HEK293T (cell line): ENCODE measurements around the gene SIGMAR1.
"Not testable (repeated sequence)": the region's sequence is repeated elsewhere in the genome, so short reads cannot be mapped to it uniquely, and the experiment has no call there.

Experiments
- CTCF ChIA-PET: fragments of 350-600 bp; formaldehyde crosslinking; extraction: SDS; loops from one replicate; lab custom pipeline; 2021; ENCODE audit warnings: antibody characterized with exemption, inconsistent platforms; lab: Yijun Ruan, JAX
- POLR2A ChIA-PET: fragments of 350-600 bp; formaldehyde crosslinking; extraction: SDS; loops from one replicate; lab custom pipeline; 2020; ENCODE audit warnings: antibody characterized with exemption, inconsistent platforms; lab: Yijun Ruan, JAX
- DNase-seq: peaks from one replicate; pipeline ENCODE4 v3.0.0; 2012; ENCODE audit warnings: mixed read lengths; ENCODE audit errors: extremely low spot score
- ARNT ChIP-seq: fragments of 450-650 bp; IDR thresholded peaks from 2 replicates; pipeline ENCODE4 v1.6.1; 2017; ENCODE audit warnings: mild to moderate bottlenecking
- BHLHE40 ChIP-seq: fragments of 450-650 bp; IDR thresholded peaks from 2 replicates; pipeline ENCODE4 v1.6.1; 2016; ENCODE audit warnings: mild to moderate bottlenecking, moderate library complexity, borderline replicate concordance
- CTBP1 ChIP-seq: fragments of 450-650 bp; IDR thresholded peaks from 2 replicates; pipeline ENCODE4 v1.6.1; 2016; ENCODE audit warnings: borderline replicate concordance
- ELF4 ChIP-seq: fragments of 450-650 bp; IDR thresholded peaks from 2 replicates; pipeline ENCODE4 v1.6.1; 2017; ENCODE audit warnings: antibody characterized with exemption
- FOXA1 ChIP-seq: fragments of 450-650 bp; IDR thresholded peaks from 2 replicates; pipeline ENCODE4 v1.6.1; 2016; ENCODE audit warnings: mild to moderate bottlenecking
- FOXK2 ChIP-seq: fragments of 450-650 bp; IDR thresholded peaks from 2 replicates; pipeline ENCODE4 v1.6.1; 2016; ENCODE audit warnings: mild to moderate bottlenecking
- FOXM1 ChIP-seq: fragments of 450-650 bp; IDR thresholded peaks from 2 replicates; pipeline ENCODE4 v1.6.1; 2017; ENCODE audit warnings: mild to moderate bottlenecking, borderline replicate concordance
- HDGF ChIP-seq: fragments of 450-650 bp; IDR thresholded peaks from 2 replicates; pipeline ENCODE4 v1.6.1; 2017; ENCODE audit warnings: antibody characterized with exemption, borderline replicate concordance
- L3MBTL2 ChIP-seq: fragments of 450-650 bp; conservative IDR thresholded peaks from 2 replicates; pipeline ENCODE4 v1.6.1; 2016; ENCODE audit warnings: mild to moderate bottlenecking
- LEF1 ChIP-seq: fragments of 450-650 bp; IDR thresholded peaks from 2 replicates; pipeline ENCODE4 v1.6.1; 2017; ENCODE audit warnings: mild to moderate bottlenecking, borderline replicate concordance
- NFRKB ChIP-seq: fragments of 450-650 bp; IDR thresholded peaks from 2 replicates; pipeline ENCODE4 v1.6.1; 2016; ENCODE audit warnings: mild to moderate bottlenecking, moderate library complexity
- PKNOX1 ChIP-seq: fragments of 450-650 bp; IDR thresholded peaks from 2 replicates; pipeline ENCODE4 v1.6.1; 2016
- SP1 ChIP-seq: fragments of 450-650 bp; IDR thresholded peaks from 2 replicates; pipeline ENCODE4 v1.6.1; 2017
- SUZ12 ChIP-seq: fragments of 450-650 bp; IDR thresholded peaks from 2 replicates; pipeline ENCODE4 v1.6.1; 2016; ENCODE audit warnings: mild to moderate bottlenecking
- TARDBP ChIP-seq: fragments of 450-650 bp; IDR thresholded peaks from 2 replicates; pipeline ENCODE4 v1.6.1; 2016
- ZNF384 ChIP-seq: fragments of 450-650 bp; IDR thresholded peaks from 2 replicates; pipeline ENCODE4 v1.6.1; 2016

Gene SIGMAR1

DNA sequence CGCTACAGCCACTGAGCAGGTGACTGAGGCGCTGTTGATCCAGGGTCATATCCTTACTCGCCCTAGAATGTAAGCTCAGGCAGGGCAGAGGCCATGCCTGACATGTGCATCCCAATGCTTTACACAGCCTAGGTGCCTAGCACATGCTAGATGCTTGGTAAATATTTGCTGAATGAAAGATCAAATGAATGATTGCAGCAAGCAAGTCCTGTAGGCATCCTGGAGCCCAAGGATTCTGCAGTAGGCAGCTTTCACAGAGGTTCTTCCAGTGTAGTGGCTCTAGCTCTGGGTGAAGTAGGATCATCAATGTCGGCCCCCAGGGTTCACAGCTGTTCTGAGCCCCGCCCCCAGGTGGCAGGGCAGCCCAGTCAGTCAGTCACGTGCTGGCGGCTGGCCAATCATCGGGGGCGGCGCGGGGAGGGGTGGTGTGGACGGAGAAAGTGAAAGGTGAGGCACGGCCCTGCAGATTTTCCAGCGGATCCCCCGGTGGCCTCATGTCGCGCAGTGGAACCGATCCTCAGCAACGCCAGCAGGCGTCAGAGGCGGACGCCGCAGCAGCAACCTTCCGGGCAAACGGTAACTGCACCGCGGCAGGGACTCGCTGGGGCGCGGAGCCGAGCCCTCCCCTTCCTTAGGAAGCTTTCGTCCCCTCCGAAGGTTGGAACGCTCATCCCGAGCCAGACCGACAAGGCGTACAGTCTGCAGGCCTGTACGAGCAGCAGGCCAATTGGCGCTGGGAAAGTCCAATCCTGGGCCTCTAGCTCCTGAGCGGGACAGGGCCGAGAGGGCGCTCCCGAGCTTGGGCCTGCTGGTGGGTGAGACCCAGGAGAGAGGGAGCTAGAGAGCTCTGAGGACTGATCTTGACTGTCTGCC, 8.9 kb upstream of the SIGMAR1 start, which contains the start of gene GALT:
Gene GALT, plus strand, starts transcription at position 465 of the 873 bp plus-strand sequence. Its CDS starts 30 bp downstream, at position 495.
- POLR2A ChIA-PET: interaction anchor here (0.6 to 4.7 kb wide), 7 partner anchors 10 to 188 kb away, joined by 3 to 67 read pairs (median 4); partner anchors contain the start of genes CCL27, FAM219A and SIGMAR1
- TF ChIP-seq PKNOX1: peak; percentile 76; the same call in 1 of the 2 replicates
- peak; percentile 70 for TF ChIP-seq L3MBTL2
- no peak for TF ChIP-seq ELF4
- DNase-seq: peak; percentile 95
- CTCF ChIA-PET: interaction anchor here (0.7 to 1.3 kb wide), 3 partner anchors 8 to 21 kb away, joined by 4 to 11 read pairs (median 9); partner anchors contain the start of gene SIGMAR1

GRCh38 chr9:34644766-34645314, 7.3 kb upstream of the SIGMAR1 start:
- POLR2A ChIA-PET: interaction anchor here (4.7 kb wide), 1 partner anchor 9 kb away, joined by 67 read pairs; the partner anchor contains the start of gene SIGMAR1
- CTCF ChIA-PET: interaction anchor here (0.7 to 1.2 kb wide), 2 partner anchors 11 to 16 kb away, joined by 3 to 4 read pairs; no protein-coding TSS in a partner anchor
- no peak for DNase-seq
- TF ChIP-seq TARDBP: no peak
- TF ChIP-seq FOXA1: no peak
- no peak for TF ChIP-seq CTBP1
- no peak for TF ChIP-seq ZNF384
- TF ChIP-seq BHLHE40: no peak
- no peak for TF ChIP-seq LEF1
- no peak for TF ChIP-seq PKNOX1
- no peak for TF ChIP-seq L3MBTL2
- no peak for TF ChIP-seq ARNT
- no peak for TF ChIP-seq HDGF

DNA sequence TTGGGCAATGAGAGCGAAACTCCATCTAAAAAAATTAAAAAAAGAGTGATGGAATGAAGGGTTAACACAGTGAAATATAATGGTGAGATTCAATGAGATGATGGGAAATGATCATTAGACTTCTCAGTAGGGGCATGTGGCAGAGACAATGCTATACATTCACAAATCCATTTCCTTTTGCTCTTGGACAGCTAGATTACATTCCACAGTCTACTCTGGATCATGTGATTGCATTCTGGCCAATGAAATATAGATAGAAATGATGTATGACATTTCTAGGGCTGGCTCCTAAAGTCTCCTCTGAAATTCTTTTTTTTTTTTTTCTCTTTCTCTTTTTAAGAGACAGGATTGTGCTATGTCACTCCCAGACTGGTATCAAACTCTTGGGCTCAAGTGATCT, 5.1 kb upstream of the SIGMAR1 start:
- CTCF ChIA-PET: interaction anchor here (0.8 kb wide), 1 partner anchor 22 kb away, joined by 3 read pairs; no protein-coding TSS in a partner anchor
- POLR2A ChIA-PET: no interaction called here
- TF ChIP-seq ARNT (no peak), BHLHE40 (no peak), FOXA1 (no peak), SP1 (no peak), SUZ12 (no peak), ZNF384 (no peak), ELF4 (no peak), TARDBP (no peak), NFRKB (no peak), L3MBTL2 (no peak), PKNOX1 (no peak)
- no peak for DNase-seq

- peak; percentile 72 for TF ChIP-seq ZNF384
- CTCF ChIA-PET: interaction anchor here (1.2 kb wide), 1 partner anchor 14 kb away, joined by 4 read pairs; no protein-coding TSS in a partner anchor
- POLR2A ChIA-PET, DNase-seq: not testable (repeated sequence)
Observed at GRCh38 chr9:34639322-34639721, 1.7 kb upstream of the SIGMAR1 start.

DNA sequence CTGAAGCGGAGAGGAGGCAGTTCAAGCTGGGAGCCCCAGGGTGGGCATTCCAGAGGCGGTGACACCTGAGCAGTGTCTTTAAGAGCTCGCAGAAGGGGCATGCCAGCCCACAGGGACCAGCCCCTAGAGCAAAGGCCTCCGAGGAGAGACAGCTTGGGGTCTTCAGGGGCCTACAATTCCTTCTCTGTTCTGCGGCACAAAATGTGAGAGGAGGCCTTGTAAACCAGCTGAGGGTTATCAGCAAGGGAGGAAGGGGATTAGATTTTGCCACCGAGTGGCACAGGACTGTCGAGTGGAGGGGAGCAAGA, 505 bp upstream of the SIGMAR1 start:
- ChIA-PET CTCF (interaction anchor here (0.7 to 2.2 kb wide), 3 partner anchors 8 to 63 kb away, joined by 3 to 11 read pairs (median 4); partner anchors contain the start of gene GALT), POLR2A (interaction anchor here (0.7 to 6.0 kb wide), 13 partner anchors 8 to 64 kb away, joined by 3 to 67 read pairs (median 4); partner anchors contain the start of genes DCTN3, GALT, IL11RA and RPP25L)
- DNase-seq: no peak
- TF ChIP-seq TARDBP (no peak), CTBP1 (no peak), ZNF384 (no peak), HDGF (no peak), PKNOX1 (no peak), ARNT (no peak), NFRKB (no peak), SP1 (no peak), SUZ12 (no peak), ELF4 (no peak), FOXK2 (no peak), FOXA1 (no peak), L3MBTL2 (no peak), BHLHE40 (no peak), FOXM1 (no peak), LEF1 (no peak)
